Activated effector memory CD4-positive, alpha-beta T cell treated with Interleukin-2 at 50 U/mL for 16 hours (primary cell): ENCODE measurements around the gene FMN2.

ENCODE experiments used
- DNase-seq: peaks from one replicate; pipeline ENCODE4 v3.0.0-alpha.2; 2020

The FMN2 gene

GRCh38 chr1:240091614-240092300 lies at the start of gene FMN2:
Gene FMN2 (plus strand): TSS chr1:240091883. CDS start chr1:240092110, 227 bp downstream.
- DNase-seq: no peak

- DNase-seq: no peak
These were observed 47.1 kb upstream of the FMN2 start for GRCh38 chr1:240044620-240045019.

GRCh38 chr1:240046000-240046399 lies 45.7 kb upstream of the FMN2 start:
- DNase-seq: no peak

GRCh38 chr1:240054109-240054701 lies 37.5 kb upstream of the FMN2 start:
- no peak for DNase-seq

GRCh38 chr1:240055936-240056335 lies 35.7 kb upstream of the FMN2 start:
- no peak for DNase-seq

GRCh38 chr1:240056350-240056749 lies 35.3 kb upstream of the FMN2 start:
- no peak for DNase-seq

- DNase-seq: no peak
These were observed 33.6 kb upstream of the FMN2 start for GRCh38 chr1:240058049-240058448.

GRCh38 chr1:240068961-240069360 lies 22.7 kb upstream of the FMN2 start:
- DNase-seq: no peak

- no peak for DNase-seq
These were observed 21.5 kb upstream of the FMN2 start for GRCh38 chr1:240070188-240070587.

GRCh38 chr1:240073097-240073496 lies 18.6 kb upstream of the FMN2 start:
- DNase-seq: no peak

GRCh38 chr1:240074422-240074821 lies 17.3 kb upstream of the FMN2 start:
- no peak for DNase-seq

GRCh38 chr1:240074908-240075307 lies 16.8 kb upstream of the FMN2 start:
- no peak for DNase-seq

GRCh38 chr1:240084337-240084736 lies 7.3 kb upstream of the FMN2 start:
- no peak for DNase-seq

GRCh38 chr1:240084749-240085148 lies 6.9 kb upstream of the FMN2 start:
- no peak for DNase-seq

GRCh38 chr1:240086726-240087125 lies 5.0 kb upstream of the FMN2 start:
- DNase-seq: no peak

GRCh38 chr1:240090014-240090413 lies 1.7 kb upstream of the FMN2 start:
- no peak for DNase-seq

- no peak for DNase-seq
These were observed 604 bp upstream of the FMN2 start for GRCh38 chr1:240090957-240091600.

GRCh38 chr1:240092301-240093119 lies 827 bp downstream of the FMN2 start:
- no peak for DNase-seq

- DNase-seq: no peak
These were observed 1.7 kb downstream of the FMN2 start for GRCh38 chr1:240093120-240093961.

GRCh38 chr1:240094041-240094722 lies 2.5 kb downstream of the FMN2 start:
- DNase-seq: no peak

- no peak for DNase-seq
These were observed 5.3 kb downstream of the FMN2 start for GRCh38 chr1:240096974-240097373.

- no peak for DNase-seq
These were observed 6.9 kb downstream of the FMN2 start for GRCh38 chr1:240098534-240098933.
